ENCODE data around the gene TRUB1. TPM values are rescaled to one million over a fixed set of nuclear protein-coding genes. Genes with fewer than 3 reads are reported as not detected.
"Not testable (repeated sequence)": the region's sequence is repeated elsewhere in the genome, so short reads cannot be mapped to it uniquely, and the experiment has no call there.

The TRUB1 gene
- 10 to 100 TPM; 16.3 to 22.6 TPM for total RNA-seq

GRCh38 chr10:114937962-114938855 lies at the start of gene TRUB1:
Gene TRUB1, plus strand, starts transcription at chr10:114938195. Its CDS starts 59 bp downstream, at chr10:114938254.
- peak; percentile 97 for DNase-seq
- Mint-ChIP-seq H3K9me3 (ENCODE audit: low read depth) (no peaks in the 10 kb centered on the region), H3K27ac (peak within 1 kb of the TSS; percentile 94), H3K36me3 (peaks cover 14% of the 10 kb centered on the region), H3K4me3 (peak within 1 kb of the TSS; percentile 96), H3K4me1 (peaks cover 33% of the 10 kb centered on the region), H3K27me3 (no peaks in the 10 kb centered on the region)
- CTCF ChIA-PET = interaction anchor here (1.0 to 1.4 kb wide), 3 partner anchors 24 to 62 kb away, joined by 3 to 5 read pairs (median 4); no protein-coding TSS in a partner anchor
- ATAC-seq = peak; percentile 100

GRCh38 chr10:114893251-114893650 lies 44.7 kb upstream of the TRUB1 start:
- Mint-ChIP-seq H3K9me3 (ENCODE audit: low read depth) (no peaks in the 10 kb centered on the region), H3K4me1 (no peaks in the 10 kb centered on the region), H3K27ac (no peak overlapping the region), H3K27me3 (peaks cover 5% of the 10 kb centered on the region), H3K4me3 (no peak overlapping the region), H3K36me3 (no peaks in the 10 kb centered on the region)
- CTCF ChIA-PET = interaction anchor here (2.3 kb wide), 1 partner anchor 13 kb away, joined by 8 read pairs; no protein-coding TSS in a partner anchor
- ATAC-seq = no peak
- no peak for DNase-seq

- CTCF ChIA-PET = interaction anchor here (0.9 to 2.0 kb wide), 2 partner anchors 16 to 18 kb away, joined by 5 to 8 read pairs; no protein-coding TSS in a partner anchor
- no peak for ATAC-seq
- peaks cover 5% of the 10 kb centered on the region for H3K27me3 Mint-ChIP-seq
- H3K36me3 Mint-ChIP-seq = no peaks in the 10 kb centered on the region
- H3K4me1 Mint-ChIP-seq = peaks cover 2% of the 10 kb centered on the region
- H3K27ac Mint-ChIP-seq = no peak overlapping the region
- H3K9me3 Mint-ChIP-seq (ENCODE audit: low read depth) = no peaks in the 10 kb centered on the region
- no peak for DNase-seq
- no peak overlapping the region for H3K4me3 Mint-ChIP-seq
These were observed 43.1 kb upstream of the TRUB1 start for GRCh38 chr10:114894911-114895310.

- H3K4me3 Mint-ChIP-seq; CTCF ChIA-PET; H3K4me1 Mint-ChIP-seq; H3K36me3 Mint-ChIP-seq; H3K27me3 Mint-ChIP-seq; H3K27ac Mint-ChIP-seq; ATAC-seq; DNase-seq; H3K9me3 Mint-ChIP-seq (ENCODE audit: low read depth): not testable (repeated sequence)
These were observed 41.0 kb upstream of the TRUB1 start for GRCh38 chr10:114897011-114897410.

GRCh38 chr10:114897593-114897992 lies 40.4 kb upstream of the TRUB1 start:
- H3K27ac Mint-ChIP-seq = no peak overlapping the region
- H3K9me3 Mint-ChIP-seq (ENCODE audit: low read depth) = no peaks in the 10 kb centered on the region
- DNase-seq (no peak), ATAC-seq (no peak)
- peaks cover 5% of the 10 kb centered on the region for H3K4me1 Mint-ChIP-seq
- peaks cover 4% of the 10 kb centered on the region for H3K27me3 Mint-ChIP-seq
- H3K4me3 Mint-ChIP-seq = no peak overlapping the region
- CTCF ChIA-PET = no interaction called here
- no peaks in the 10 kb centered on the region for H3K36me3 Mint-ChIP-seq

GRCh38 chr10:114899982-114900381 lies 38.0 kb upstream of the TRUB1 start:
- Mint-ChIP-seq H3K36me3 (no peaks in the 10 kb centered on the region), H3K4me3 (no peak overlapping the region), H3K27me3 (peaks cover 5% of the 10 kb centered on the region), H3K9me3 (ENCODE audit: low read depth) (no peaks in the 10 kb centered on the region), H3K4me1 (peaks cover 5% of the 10 kb centered on the region), H3K27ac (no peak overlapping the region)
- CTCF ChIA-PET = no interaction called here
- DNase-seq (no peak), ATAC-seq (no peak)

- no peaks in the 10 kb centered on the region for H3K36me3 Mint-ChIP-seq
- H3K4me1 Mint-ChIP-seq = peaks cover 5% of the 10 kb centered on the region
- no peak for ATAC-seq
- H3K27me3 Mint-ChIP-seq = peaks cover 5% of the 10 kb centered on the region
- no peak for DNase-seq
- CTCF ChIA-PET = interaction anchor here (1.3 kb wide), 1 partner anchor 23 kb away, joined by 3 read pairs; no protein-coding TSS in a partner anchor
- H3K27ac Mint-ChIP-seq = no peak overlapping the region
- no peak overlapping the region for H3K4me3 Mint-ChIP-seq
- H3K9me3 Mint-ChIP-seq (ENCODE audit: low read depth) = no peaks in the 10 kb centered on the region
These were observed 37.3 kb upstream of the TRUB1 start for GRCh38 chr10:114900658-114901057.

- H3K4me3 Mint-ChIP-seq = no peak overlapping the region
- H3K36me3 Mint-ChIP-seq = no peaks in the 10 kb centered on the region
- no peaks in the 10 kb centered on the region for H3K9me3 Mint-ChIP-seq (ENCODE audit: low read depth)
- DNase-seq (no peak), ATAC-seq (no peak)
- H3K4me1 Mint-ChIP-seq = peaks cover 5% of the 10 kb centered on the region
- peaks cover 5% of the 10 kb centered on the region for H3K27me3 Mint-ChIP-seq
- CTCF ChIA-PET = no interaction called here
- H3K27ac Mint-ChIP-seq = no peak overlapping the region
These were observed 35.8 kb upstream of the TRUB1 start for GRCh38 chr10:114902151-114902550.

- CTCF ChIA-PET = no interaction called here
- no peak overlapping the region for H3K4me3 Mint-ChIP-seq
- H3K9me3 Mint-ChIP-seq (ENCODE audit: low read depth) = no peaks in the 10 kb centered on the region
- H3K27ac Mint-ChIP-seq = no peak overlapping the region
- ATAC-seq (no peak), DNase-seq (no peak)
- H3K27me3 Mint-ChIP-seq = peaks cover 5% of the 10 kb centered on the region
- H3K36me3 Mint-ChIP-seq = no peaks in the 10 kb centered on the region
- peaks cover 2% of the 10 kb centered on the region for H3K4me1 Mint-ChIP-seq
These were observed 32.5 kb upstream of the TRUB1 start for GRCh38 chr10:114905450-114905849.

GRCh38 chr10:114906981-114907380 lies 31.0 kb upstream of the TRUB1 start:
- no peak for ATAC-seq
- Mint-ChIP-seq H3K36me3 (no peaks in the 10 kb centered on the region), H3K9me3 (ENCODE audit: low read depth) (no peaks in the 10 kb centered on the region), H3K4me3 (no peak overlapping the region), H3K4me1 (peaks cover 15% of the 10 kb centered on the region), H3K27me3 (peaks cover 5% of the 10 kb centered on the region), H3K27ac (no peak overlapping the region)
- CTCF ChIA-PET = no interaction called here
- no peak for DNase-seq

GRCh38 chr10:114908896-114909295 lies 29.1 kb upstream of the TRUB1 start:
- H3K27me3 Mint-ChIP-seq = peaks cover 5% of the 10 kb centered on the region
- CTCF ChIA-PET = interaction anchor here (0.9 kb wide), 1 partner anchor 32 kb away, joined by 3 read pairs; no protein-coding TSS in a partner anchor

GRCh38 chr10:114911052-114911711 lies 26.8 kb upstream of the TRUB1 start:
- Mint-ChIP-seq H3K27ac (peak overlapping the region; percentile 74), H3K4me3 (peak overlapping the region; percentile 40), H3K4me1 (peaks cover 44% of the 10 kb centered on the region), H3K27me3 (no peaks in the 10 kb centered on the region), H3K9me3 (ENCODE audit: low read depth) (no peaks in the 10 kb centered on the region), H3K36me3 (peaks cover 1% of the 10 kb centered on the region)
- CTCF ChIA-PET = no interaction called here
- peak; percentile 43 for DNase-seq
- ATAC-seq = peak; percentile 70

More at GRCh38 chr10:114908896-114909295, 29.1 kb upstream of the TRUB1 start:
- ATAC-seq (no peak), DNase-seq (no peak)
- no peaks in the 10 kb centered on the region for H3K36me3 Mint-ChIP-seq
- no peak overlapping the region for H3K27ac Mint-ChIP-seq
- no peak overlapping the region for H3K4me3 Mint-ChIP-seq
- H3K9me3 Mint-ChIP-seq (ENCODE audit: low read depth) = no peaks in the 10 kb centered on the region
- peaks cover 28% of the 10 kb centered on the region for H3K4me1 Mint-ChIP-seq

GRCh38 chr10:114911801-114912469 lies 26.1 kb upstream of the TRUB1 start:
- H3K27ac Mint-ChIP-seq = peak overlapping the region; percentile 74
- no peaks in the 10 kb centered on the region for H3K27me3 Mint-ChIP-seq
- peaks cover 4% of the 10 kb centered on the region for H3K36me3 Mint-ChIP-seq
- ATAC-seq (peak; percentile 35), DNase-seq (no peak)
- CTCF ChIA-PET = interaction anchor here (0.5 to 0.8 kb wide), 2 partner anchors 10 to 175 kb away, joined by 3 to 4 read pairs; no protein-coding TSS in a partner anchor
- no peaks in the 10 kb centered on the region for H3K9me3 Mint-ChIP-seq (ENCODE audit: low read depth)
- H3K4me1 Mint-ChIP-seq = peaks cover 45% of the 10 kb centered on the region
- H3K4me3 Mint-ChIP-seq = peak overlapping the region; percentile 40
